HG03571 (cell line): ENCODE measurements around the gene PLCB2.

Experiments
- ATAC-seq: cut with Tn5 transposase; IDR thresholded peaks from one replicate; pipeline ENCODE4 v1.9.1; 2021; ENCODE audit not compliant: unreplicated experiment

Gene PLCB2

GRCh38 chr15:40240619-40241221 lies 67.0 kb downstream of the PLCB2 start:
- ATAC-seq = no peak

GRCh38 chr15:40239693-40240618 lies 67.8 kb downstream of the PLCB2 start:
- ATAC-seq = no peak

- ATAC-seq = no peak
Observed at GRCh38 chr15:40239404-40239692, 68.4 kb downstream of the PLCB2 start.

- no peak for ATAC-seq
Observed at GRCh38 chr15:40238532-40239403, 69.0 kb downstream of the PLCB2 start, which contains the start of gene PAK6. PAK6 (plus strand) TSS chr15:40239063; CDS start chr15:40264786, 25,723 bp downstream.
